NCI-H1436 (cell line): ENCODE data around the gene FNDC3B.

Source experiments
- DNase-seq: peaks from one replicate; lab custom pipeline; 2025; lab: John Stamatoyannopoulos, UW

FNDC3B gene

DNA sequence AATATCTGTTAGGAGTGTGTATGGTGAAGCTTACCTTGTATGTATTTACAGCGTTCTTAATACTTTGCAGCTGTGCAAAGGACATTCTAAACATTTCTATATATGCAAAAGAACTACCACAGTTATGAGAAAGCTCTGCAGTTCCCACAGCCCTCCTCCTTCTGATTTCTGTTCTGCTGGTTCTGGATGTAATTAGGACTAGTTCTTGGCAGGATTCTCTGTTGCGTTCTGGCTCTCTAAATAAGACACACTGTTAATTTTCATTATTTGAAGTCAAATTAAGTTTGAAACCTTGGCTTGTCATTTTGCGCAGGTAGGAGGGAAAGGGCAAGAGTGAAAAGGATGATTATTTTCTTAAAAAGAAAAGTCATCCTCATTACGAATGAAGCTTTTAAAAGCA lies 76.4 kb downstream of the FNDC3B start:
- no peak for DNase-seq

DNA sequence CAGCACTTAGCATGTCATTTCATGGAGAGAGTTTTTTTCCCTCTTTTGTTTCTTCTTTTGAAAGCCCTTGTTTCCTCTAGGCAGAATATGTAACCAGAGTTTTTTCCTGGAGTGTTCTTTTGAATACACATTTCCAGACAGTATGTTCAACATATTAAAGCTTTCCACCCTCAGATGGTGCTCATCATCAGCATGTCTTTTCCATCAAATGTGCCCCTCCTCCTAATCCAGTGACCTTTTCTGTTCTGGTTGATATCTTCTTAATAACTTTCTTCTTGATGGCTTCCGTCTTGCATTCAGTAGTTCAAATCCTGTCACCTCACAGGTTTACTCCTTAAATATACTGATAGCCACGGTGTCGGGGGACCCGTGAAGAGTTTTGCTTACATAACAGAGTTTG lies 78.6 kb downstream of the FNDC3B start:
- no peak for DNase-seq

DNA sequence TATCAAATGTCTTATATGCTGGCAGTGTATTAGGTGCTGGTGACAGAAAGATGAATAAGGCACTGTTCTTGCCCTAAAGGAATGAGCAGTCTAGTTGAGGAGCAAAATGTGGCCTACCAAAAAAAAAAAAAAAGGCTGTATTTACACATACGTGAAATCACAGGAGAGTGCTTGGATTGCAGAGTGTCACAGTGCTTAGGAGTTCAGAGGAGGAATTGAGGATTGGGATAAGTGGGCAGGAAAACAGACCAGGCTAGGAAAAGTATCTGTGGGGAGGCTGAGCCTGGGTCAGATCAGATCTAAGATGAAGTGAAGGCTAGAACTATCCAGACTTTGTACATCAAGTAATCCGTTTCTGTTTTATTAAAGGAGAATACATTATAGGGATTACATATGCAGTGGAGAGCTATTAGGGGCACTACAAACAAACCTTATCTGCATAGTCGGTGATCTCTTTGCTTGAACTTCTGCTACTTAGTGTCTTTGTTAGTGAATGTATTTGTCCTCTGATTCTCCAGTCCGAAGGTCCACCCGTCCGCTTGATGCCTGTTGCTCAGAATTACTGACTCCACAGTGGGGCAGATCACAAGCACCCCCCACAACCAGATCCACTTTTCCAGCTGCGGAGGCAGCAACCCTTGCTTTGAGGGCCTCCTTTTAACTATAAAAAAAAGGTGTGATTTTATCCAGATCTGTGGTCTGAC lies 80.0 kb downstream of the FNDC3B start:
- no peak for DNase-seq

DNA sequence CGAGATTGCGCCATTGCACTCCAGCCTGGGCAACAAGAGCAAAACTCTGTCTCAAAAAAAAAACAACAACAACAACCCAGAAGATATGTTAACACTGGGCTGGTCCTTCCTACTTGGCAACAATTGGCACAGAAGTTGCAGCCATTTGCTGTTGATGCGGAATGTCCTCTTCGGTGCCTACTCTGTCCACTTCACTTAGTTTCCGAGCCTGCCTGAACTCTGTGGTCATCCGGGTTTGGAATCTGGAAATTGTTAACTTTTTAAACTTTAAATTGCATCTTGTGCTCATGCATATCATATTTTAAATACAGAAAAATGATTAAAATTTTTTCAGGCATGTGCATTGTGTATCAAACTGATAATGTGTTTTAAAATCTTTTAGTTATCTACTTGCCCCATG lies 81.5 kb downstream of the FNDC3B start:
- no peak for DNase-seq

DNA sequence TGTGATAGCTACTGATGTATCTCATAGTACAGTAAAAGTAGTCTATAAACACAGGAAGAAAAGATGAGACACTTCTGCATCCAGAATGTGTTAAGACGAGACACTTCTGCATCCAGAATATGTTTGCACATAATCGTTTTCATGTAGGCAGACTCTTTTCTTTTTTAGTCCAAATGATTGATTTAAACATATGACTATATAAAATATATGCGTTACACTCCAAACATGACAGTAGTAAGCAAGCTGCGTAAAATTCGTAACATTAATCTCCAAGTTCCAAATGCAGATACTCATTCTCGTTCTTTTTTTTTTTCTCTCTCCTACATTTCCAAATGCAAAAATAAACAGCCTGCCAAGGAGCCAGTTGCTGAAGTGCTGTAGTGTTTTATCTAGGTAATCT lies 82.6 kb downstream of the FNDC3B start:
- DNase-seq: no peak

DNA sequence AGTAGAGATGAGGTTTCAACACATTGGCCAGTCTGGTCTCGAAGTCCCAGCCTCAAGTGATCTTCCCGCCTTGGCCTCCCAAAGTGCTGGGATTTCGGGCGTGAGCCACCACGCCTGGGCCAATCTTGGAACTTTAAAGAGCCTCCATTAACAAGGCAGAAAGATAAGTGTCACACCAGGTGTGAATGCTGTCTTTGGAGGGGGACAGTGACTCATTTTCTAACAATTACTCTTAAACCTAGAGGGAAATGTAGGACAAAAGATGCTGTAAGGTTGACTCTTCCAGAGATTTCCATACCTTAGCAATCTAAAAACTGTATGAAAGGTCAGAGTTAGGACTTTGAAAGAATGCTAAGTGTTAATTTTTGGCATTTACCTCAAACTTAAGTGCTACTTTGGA lies 84.9 kb downstream of the FNDC3B start:
- no peak for DNase-seq

DNA sequence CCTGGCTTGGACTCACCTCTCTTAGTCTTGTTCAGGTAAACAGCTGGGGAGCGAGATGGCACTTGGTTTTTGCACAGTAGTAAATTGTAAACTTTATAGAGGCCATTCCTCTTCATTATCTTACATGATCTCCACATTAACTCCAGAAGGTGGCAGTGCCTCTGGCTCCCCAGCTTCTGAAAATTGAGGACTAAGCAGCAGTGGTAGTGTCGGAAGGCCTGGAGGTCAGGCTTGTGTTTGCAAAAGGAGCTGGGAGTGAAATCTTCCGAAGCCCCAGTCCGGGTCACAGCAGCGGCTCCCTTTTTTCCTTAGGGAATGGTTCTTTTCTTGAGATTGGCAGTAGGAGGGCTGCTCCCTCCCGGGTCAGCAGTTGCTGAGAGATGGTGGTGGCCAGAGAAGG lies 85.7 kb downstream of the FNDC3B start:
- no peak for DNase-seq

DNA sequence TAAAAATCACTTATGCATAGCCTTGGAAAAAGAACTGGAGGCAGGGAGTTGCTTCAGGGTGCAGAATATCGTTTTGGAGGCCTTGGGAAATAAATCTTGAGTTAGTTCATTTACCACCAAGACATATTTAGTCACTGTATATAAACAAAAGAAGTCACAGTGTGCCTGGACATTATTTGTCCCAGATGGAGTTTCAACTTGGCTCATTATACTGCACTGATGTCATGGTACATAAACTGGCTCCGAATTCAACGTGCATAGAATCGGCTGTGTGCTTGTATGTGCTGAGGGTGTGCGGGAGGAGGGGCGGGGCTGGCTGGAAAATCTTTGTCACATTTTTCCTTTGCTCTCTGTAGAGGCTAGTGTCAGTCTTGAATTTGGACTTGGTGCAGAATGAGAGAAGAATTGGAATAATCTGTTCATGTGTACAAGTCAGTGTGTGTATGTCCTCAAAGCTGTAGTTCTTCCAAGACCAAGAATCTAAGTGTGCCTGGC lies 86.6 kb downstream of the FNDC3B start:
- DNase-seq: no peak

DNA sequence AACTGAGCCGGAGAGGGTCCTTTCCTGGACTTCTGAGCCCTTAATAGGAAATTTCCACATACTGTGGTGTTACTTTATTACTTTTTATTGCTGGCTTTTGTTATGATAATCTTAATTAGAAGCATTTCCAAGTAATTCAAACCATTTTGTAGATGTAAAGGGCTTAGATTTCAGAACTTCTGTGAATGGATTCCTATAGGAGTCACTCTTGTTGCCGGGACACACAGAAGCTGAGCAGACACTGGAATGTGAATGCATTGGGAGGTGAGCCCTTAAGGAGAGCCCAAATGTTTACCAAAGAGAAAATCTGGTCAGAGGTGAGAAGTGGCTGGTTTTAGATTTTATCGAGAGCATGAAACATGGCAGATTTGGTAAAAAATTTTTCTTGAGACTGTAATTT lies 87.4 kb downstream of the FNDC3B start:
- DNase-seq: no peak

DNA sequence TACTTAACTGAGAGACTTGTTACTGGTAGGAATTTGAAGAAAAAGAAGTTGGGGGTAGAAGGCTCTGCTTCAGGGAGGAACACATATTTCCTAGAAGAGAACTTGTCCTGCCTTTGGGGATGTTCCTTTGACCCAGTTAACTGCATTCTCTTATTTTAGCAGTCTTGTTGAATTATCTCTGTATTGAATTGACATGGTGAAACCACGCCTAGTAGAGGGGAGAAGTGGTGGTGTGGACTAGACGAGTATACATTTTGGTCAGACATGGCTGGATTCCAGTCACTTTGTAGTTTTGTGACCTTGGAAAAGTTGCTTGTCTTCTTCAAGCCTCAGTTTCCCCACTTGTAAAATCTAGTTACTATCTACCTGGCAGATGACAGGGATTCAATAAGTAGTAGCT lies 87.8 kb downstream of the FNDC3B start:
- DNase-seq: no peak

DNA sequence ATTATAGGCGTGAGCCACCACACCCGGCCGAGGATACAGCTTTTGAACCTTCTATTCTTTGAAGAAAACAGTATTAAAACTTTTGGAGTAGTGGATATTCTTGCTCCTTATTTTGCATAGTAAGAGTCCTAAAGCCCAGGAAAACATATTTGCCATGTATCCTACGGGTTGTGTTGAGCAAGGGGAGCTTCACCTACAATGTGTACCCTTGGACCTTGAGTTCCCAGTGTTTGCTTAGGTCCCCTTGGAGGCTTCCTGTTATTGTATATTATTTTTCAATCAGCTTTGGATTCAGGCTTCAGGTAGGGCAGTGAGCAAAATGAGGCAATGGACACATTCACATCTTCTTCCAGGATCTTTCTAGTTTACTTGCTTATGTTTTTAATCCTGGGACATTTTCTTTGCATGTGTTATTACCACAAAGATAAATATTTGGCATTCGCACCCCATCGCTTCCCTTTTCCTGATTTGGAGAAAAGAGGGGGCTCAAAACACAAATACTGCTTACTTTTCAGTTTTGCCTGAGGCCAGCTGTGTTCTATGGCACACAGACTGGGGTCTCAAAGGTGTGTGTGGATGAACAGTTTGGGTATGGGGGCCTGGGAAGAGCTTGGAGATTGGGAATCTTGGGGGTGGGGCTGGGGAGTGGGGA lies 88.7 kb downstream of the FNDC3B start:
- DNase-seq: no peak

DNA sequence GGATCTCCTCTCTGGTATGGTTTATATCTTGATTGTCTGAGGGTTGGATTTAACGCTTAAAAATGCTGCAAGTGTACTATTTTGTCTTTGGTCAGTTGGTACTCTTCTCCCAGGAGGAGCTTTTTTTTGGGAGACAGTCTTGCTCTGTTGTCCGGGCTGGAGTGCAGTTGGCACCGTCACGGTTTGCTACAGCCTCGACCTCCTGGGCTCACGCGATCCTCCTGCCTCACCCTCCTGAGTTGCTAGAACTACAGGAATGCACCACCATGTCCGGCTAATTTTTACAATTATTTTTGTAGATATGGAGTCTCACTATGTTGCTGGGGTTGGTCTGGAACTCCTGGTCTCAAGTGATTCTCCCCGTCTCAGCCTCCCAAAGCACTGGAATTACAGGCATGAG lies 89.5 kb downstream of the FNDC3B start:
- DNase-seq: no peak

DNA sequence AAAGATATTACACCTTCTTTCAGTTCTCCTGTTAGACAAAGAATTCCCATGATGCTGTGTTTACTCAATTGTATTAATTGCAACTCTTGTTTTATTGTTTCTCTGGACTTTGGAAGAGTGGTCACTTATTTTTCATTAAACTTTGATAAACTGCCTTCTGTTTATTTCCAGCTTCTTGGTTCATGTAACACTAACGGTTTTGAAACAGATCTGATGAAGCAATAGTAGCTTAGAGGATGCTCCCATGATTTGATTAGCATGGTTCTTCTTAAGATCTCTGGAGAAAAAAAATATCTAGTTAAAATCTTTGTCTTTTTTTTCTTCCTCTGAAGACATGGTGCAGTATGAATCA lies 90.1 kb downstream of the FNDC3B start:
- no peak for DNase-seq

DNA sequence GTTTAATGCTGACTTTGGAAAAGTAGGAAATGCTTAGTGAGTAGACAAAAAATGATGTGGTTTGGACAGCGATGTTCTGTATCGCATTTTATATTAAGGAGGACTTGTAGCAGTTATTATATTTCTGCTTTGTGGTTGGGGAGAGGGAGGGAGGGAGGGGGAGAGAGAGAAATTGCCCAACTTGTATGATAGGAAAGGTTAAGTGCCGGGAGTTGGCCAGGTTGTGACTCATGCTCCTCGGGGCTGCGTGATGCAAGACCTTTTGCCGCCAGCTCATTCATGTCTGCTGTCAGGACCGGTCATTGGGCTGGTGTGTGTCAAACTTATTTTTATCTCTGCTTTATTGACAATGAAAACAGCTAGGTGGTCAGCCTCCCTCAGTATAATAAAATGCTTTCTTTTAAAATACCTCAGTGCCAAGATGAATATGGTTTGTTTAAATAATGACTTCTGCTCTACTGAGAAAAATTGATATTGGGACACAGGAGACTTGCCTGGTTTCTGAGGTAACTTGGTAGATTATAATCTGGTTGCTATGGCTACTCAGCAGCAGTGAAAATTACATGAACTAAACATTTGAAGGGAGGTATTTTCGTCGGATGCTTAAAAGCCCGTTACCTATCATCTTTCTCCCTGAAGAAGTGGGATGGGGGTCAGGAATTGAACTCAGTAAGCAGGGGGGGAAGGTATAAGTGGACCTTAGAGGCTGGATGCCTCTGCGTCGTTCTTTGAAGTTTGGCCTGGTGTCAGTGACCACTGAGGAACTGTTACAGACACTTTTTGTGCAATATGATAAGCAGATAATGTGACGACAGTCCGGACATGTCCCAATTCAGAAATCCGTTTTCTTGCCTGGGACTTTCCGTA lies 90.7 kb downstream of the FNDC3B start:
- no peak for DNase-seq

DNA sequence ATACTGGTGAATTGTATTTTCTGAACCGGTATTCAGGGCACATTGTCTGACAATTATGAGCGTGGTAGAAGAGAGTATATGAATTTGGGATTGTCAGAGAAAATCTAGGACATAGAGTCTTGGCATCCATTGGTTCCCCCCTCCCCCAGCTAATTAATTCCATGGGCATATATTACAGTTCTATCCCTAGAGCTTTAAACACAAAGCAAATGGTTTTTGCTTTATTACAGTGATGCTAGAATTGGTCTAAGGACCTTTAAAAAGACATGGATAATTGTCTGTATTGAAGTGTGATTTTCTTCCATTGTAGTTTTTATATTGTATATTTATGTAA lies 91.3 kb downstream of the FNDC3B start:
- no peak for DNase-seq

DNA sequence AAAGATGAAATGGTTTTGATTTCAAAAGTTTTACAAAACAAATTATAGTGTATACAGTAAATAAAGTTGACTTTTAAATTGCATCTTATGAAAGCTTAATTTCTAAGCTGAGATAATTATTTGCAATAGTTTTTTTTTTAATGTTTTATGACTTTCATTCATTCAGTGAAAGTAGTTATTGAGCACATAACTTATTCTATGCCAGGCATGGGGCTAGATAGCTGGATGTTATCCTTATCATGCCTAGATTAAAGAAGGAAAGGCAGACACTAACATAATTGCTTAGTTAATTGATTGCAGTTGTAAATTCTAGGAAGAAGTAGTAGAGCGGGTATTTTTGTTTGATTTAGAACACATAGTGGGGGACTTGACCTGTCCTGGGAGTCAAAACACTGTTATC lies 92.4 kb downstream of the FNDC3B start:
- no peak for DNase-seq

DNA sequence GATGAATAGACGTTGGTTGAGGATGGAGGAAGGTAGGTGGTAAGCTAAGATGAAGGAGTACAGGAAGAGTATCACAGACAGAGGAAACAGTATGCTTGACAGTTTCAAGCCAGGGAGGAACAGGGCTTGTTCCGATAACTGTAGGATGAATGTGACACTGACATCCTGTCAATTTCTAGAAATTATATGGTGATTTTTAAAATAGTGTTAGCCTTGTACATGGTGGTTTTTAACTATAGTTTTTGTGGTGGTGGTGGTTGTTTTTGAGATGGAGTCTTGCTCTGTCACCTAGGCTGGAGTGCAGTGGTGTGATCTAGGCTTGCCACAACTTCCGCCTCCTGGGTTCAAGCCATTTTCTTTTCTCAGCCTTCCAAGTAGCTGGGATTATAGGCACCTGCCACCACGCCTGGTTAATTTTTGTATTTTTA lies 92.8 kb downstream of the FNDC3B start:
- no peak for DNase-seq

DNA sequence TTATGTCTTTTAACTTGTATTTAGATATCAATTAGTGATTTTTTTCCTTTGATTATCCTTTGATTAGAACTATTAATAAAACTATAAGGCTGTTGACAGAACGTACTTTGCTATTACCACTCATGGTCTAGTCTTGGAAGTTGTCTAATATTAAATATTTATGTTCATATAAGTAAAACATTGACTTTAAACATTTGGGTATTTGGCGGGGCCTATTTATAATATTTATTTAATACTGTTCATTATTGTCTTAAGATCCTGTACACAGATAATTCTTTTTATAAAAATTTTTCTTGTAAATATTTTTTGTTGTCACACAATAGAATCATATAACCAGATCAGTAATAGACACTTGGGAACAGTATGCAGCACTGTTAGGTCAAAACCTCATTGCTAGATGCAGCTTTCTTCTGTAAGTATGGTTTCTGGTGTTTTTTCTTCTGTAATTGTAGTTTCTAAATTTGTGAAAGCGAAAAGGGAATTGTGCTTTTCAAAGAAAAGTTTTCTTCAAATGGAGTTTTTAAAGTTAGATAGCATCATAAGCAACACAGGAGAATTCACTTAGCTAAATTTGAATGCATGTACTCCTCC lies 93.4 kb downstream of the FNDC3B start:
- DNase-seq: no peak

DNA sequence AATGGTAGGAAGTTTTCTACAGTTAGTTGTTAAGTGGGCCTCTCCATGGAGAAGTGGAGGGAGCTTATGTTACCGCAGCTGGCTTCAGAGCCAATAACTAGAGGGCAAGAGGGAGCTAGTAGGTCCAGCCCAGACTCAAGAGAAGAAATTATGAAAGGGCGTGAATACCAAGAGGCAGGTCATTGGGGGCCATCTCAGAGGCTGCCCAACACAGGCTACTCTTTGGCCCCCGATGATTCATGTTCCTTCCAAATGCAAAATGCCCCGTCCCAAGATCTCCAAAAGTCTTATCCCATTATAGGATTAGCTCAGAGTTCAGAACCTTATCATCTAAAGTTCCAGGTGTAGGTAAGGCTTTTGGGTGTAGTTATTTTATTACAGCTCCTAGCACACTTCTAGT lies 94.5 kb downstream of the FNDC3B start:
- no peak for DNase-seq

DNA sequence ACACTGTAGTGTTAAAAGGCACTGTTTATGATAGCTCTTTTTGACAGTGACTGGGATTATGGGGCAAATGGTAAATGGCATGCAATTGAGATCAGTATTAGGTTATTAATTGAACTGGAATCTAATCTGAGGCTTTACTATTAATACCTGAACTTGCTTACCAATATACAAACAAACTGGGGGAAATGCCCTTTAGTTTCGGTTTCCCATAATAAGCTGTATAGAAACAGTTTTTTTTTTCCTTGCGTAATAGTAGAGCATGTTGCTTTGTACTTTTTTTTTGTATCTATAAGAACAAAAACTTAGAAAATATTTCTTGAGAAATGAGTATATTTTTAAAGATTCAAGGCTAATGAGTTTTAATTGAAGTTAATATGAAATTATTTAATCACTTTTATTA lies 95.0 kb downstream of the FNDC3B start:
- no peak for DNase-seq

DNA sequence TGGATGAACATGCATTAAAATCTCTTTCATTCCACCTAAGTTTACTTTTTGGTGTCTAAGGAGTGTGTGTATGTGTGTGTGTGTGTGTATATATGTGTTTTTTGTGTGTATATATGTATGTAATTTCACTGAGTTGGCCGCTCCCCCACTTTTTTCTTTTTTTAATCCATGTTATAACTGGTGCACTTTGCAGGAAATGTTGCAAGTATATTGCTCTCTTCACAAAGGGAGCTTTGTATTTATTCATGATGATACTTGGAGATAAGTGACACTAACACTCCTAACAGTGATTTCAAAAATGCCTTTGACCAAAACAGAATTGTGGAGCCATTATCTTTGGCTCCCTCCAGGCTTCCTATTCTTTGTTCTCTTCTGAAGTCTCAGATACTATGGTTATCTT lies 95.8 kb downstream of the FNDC3B start:
- DNase-seq: no peak

DNA sequence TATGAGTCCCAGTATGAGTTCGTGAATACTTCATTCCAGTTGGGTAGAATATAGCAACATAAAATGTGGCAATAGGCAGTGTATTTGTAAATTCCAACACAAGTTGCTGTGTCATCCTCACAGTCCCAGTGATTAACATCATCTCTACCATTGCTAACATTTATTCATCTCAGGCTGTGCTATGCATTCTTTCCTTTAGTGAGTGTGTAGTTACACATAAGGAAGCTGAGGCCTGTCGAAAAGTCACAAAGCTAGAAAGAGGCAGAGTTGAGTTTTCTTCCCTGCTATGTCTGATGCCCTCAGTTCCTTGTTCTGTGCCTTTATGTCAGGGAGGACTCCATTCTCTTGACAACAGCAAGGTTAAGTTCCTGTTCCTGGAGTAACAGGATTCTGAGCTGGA lies 96.4 kb downstream of the FNDC3B start:
- no peak for DNase-seq

DNA sequence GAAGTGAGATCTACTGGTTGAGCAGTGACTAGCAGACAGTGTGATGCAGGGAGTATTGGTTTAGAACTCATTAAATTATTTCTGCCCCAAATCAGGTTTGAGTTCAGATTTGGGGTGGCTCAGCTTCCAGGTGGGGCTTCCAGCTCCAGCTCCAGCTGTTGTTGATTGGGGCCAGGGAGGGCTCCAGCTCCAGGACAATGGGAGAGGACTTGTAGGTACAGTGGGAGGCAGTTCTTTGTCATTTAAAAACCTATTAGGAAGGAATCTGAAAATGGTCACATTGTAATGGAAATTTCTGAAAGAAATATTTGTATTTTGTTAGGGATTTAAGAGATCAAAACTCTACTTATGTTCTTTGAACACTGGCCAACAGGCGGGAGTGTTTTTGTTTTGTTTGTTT lies 97.0 kb downstream of the FNDC3B start:
- DNase-seq: no peak
